Activated T-cell treated with anti-CD3 and anti-CD28 coated beads, Interleukin-2, amount 50 U/mL, for 24 hours (primary cell): ENCODE results near the gene ABCA3.

Experiments
- DNase-seq: peaks from one replicate; pipeline ENCODE4 v3.0.0-alpha.2; 2020
- H3K27ac Mint-ChIP-seq: 2 replicates; pipeline ENCODE4 v1.8.0; 2020; ENCODE audit warnings: mild to moderate bottlenecking, mixed read lengths
- H3K27me3 Mint-ChIP-seq: 2 replicates; pipeline ENCODE4 v1.8.0; 2020; ENCODE audit warnings: mixed read lengths
- H3K36me3 Mint-ChIP-seq: 2 replicates; pipeline ENCODE4 v1.8.0; 2020; ENCODE audit warnings: low read depth, mixed read lengths
- H3K4me1 Mint-ChIP-seq: 2 replicates; pipeline ENCODE4 v1.8.0; 2020; ENCODE audit warnings: low read depth, mixed read lengths
- H3K4me3 Mint-ChIP-seq: 2 replicates; pipeline ENCODE4 v1.8.0; 2020; ENCODE audit warnings: mild to moderate bottlenecking, moderate library complexity, mixed read lengths
- H3K9me3 Mint-ChIP-seq: 2 replicates; pipeline ENCODE4 v1.8.0; 2020; ENCODE audit warnings: mixed read lengths

The ABCA3 gene

GRCh38 chr16:2335286-2335895 is 5.1 kb downstream of the ABCA3 start:
- DNase-seq: no peak
- peaks cover 6% of the 10 kb centered on the region for H3K36me3 Mint-ChIP-seq
- no peaks in the 10 kb centered on the region for H3K9me3 Mint-ChIP-seq
- H3K4me3 Mint-ChIP-seq: no peak overlapping the region
- peaks cover 4% of the 10 kb centered on the region for H3K27me3 Mint-ChIP-seq
- H3K27ac Mint-ChIP-seq: no peak overlapping the region
- H3K4me1 Mint-ChIP-seq: peaks cover 17% of the 10 kb centered on the region

- Mint-ChIP-seq H3K4me3 (no peak overlapping the region), H3K4me1 (peaks cover 8% of the 10 kb centered on the region), H3K9me3 (no peaks in the 10 kb centered on the region), H3K27me3 (no peaks in the 10 kb centered on the region), H3K36me3 (no peaks in the 10 kb centered on the region), H3K27ac (no peak overlapping the region)
- no peak for DNase-seq
Measured at GRCh38 chr16:2333772-2334379, 6.7 kb downstream of the ABCA3 start.

DNA sequence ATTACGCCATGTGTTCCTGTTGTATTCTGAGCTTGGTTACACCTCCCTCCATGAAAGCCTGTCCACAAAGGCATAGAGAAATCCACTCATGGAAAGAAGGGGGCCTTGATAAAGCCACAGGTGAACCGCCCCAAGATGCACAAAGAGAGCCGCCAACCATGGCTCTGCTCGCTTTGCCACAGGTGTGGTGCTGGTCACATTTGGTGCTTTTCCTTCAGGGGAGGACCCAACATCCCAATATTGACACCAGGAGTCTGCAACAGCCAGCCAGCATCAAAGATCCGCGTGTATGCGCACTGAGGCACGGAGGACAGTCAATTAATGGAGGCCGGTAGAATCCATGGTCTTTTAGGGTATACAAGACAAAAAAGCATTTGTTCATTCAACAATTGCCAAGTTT is 7.3 kb downstream of the ABCA3 start:
- no peaks in the 10 kb centered on the region for H3K27me3 Mint-ChIP-seq
- no peaks in the 10 kb centered on the region for H3K9me3 Mint-ChIP-seq
- no peak overlapping the region for H3K27ac Mint-ChIP-seq
- H3K4me1 Mint-ChIP-seq: peaks cover 4% of the 10 kb centered on the region
- H3K4me3 Mint-ChIP-seq: no peak overlapping the region
- no peaks in the 10 kb centered on the region for H3K36me3 Mint-ChIP-seq
- DNase-seq: no peak

- Mint-ChIP-seq H3K27ac (no peak overlapping the region), H3K4me1 (peaks cover 1% of the 10 kb centered on the region), H3K4me3 (no peak overlapping the region), H3K27me3 (no peaks in the 10 kb centered on the region), H3K9me3 (no peaks in the 10 kb centered on the region), H3K36me3 (no peaks in the 10 kb centered on the region)
- no peak for DNase-seq
Measured at GRCh38 chr16:2331931-2332267, 8.6 kb downstream of the ABCA3 start.

- H3K4me3 Mint-ChIP-seq: no peak overlapping the region
- H3K36me3 Mint-ChIP-seq: no peaks in the 10 kb centered on the region
- DNase-seq: no peak
- H3K4me1 Mint-ChIP-seq: peaks cover 1% of the 10 kb centered on the region
- H3K27me3 Mint-ChIP-seq: no peaks in the 10 kb centered on the region
- H3K9me3 Mint-ChIP-seq: no peaks in the 10 kb centered on the region
- no peak overlapping the region for H3K27ac Mint-ChIP-seq
Measured at GRCh38 chr16:2331199-2331930, 9.2 kb downstream of the ABCA3 start.

- H3K27ac Mint-ChIP-seq: no peak overlapping the region
- H3K27me3 Mint-ChIP-seq: no peaks in the 10 kb centered on the region
- no peaks in the 10 kb centered on the region for H3K4me1 Mint-ChIP-seq
- no peak overlapping the region for H3K4me3 Mint-ChIP-seq
- peaks cover 5% of the 10 kb centered on the region for H3K36me3 Mint-ChIP-seq
- DNase-seq: no peak
- no peaks in the 10 kb centered on the region for H3K9me3 Mint-ChIP-seq
Measured at GRCh38 chr16:2329532-2329931, 11.0 kb downstream of the ABCA3 start.

DNA sequence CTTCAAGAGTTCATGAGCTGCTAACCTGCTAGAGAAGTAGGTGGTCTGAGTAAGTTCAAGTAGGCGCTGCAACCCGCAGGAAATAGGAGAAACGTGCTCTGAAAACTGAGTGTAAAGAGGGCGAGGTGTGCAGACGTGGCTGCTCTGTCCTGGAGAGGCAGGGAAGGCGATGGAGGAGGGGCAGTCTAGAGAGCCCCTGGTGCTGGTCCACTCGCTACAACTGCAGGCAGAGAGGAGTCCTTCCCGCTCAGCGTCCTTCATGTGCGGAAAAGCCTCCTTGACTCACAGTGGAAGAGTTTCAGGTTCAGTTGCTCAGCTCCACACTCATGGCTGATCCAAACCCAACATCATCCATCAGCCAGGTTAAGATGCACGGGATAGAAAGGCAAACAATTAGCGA is 12.1 kb downstream of the ABCA3 start:
- no peaks in the 10 kb centered on the region for H3K4me1 Mint-ChIP-seq
- H3K27me3 Mint-ChIP-seq: no peaks in the 10 kb centered on the region
- H3K27ac Mint-ChIP-seq: no peak overlapping the region
- DNase-seq: no peak
- H3K4me3 Mint-ChIP-seq: no peak overlapping the region
- peaks cover 8% of the 10 kb centered on the region for H3K36me3 Mint-ChIP-seq
- no peaks in the 10 kb centered on the region for H3K9me3 Mint-ChIP-seq

- H3K4me3 Mint-ChIP-seq: no peak overlapping the region
- no peak overlapping the region for H3K27ac Mint-ChIP-seq
- H3K9me3 Mint-ChIP-seq: no peaks in the 10 kb centered on the region
- H3K27me3 Mint-ChIP-seq: no peaks in the 10 kb centered on the region
- no peak for DNase-seq
- peaks cover 12% of the 10 kb centered on the region for H3K36me3 Mint-ChIP-seq
- no peaks in the 10 kb centered on the region for H3K4me1 Mint-ChIP-seq
Measured at GRCh38 chr16:2326191-2326590, 14.3 kb downstream of the ABCA3 start.

- H3K36me3 Mint-ChIP-seq: peaks cover 12% of the 10 kb centered on the region
- H3K27ac Mint-ChIP-seq: no peak overlapping the region
- no peaks in the 10 kb centered on the region for H3K9me3 Mint-ChIP-seq
- no peak for DNase-seq
- no peaks in the 10 kb centered on the region for H3K4me1 Mint-ChIP-seq
- no peaks in the 10 kb centered on the region for H3K27me3 Mint-ChIP-seq
- no peak overlapping the region for H3K4me3 Mint-ChIP-seq
Measured at GRCh38 chr16:2325791-2326190, 14.7 kb downstream of the ABCA3 start.

DNA sequence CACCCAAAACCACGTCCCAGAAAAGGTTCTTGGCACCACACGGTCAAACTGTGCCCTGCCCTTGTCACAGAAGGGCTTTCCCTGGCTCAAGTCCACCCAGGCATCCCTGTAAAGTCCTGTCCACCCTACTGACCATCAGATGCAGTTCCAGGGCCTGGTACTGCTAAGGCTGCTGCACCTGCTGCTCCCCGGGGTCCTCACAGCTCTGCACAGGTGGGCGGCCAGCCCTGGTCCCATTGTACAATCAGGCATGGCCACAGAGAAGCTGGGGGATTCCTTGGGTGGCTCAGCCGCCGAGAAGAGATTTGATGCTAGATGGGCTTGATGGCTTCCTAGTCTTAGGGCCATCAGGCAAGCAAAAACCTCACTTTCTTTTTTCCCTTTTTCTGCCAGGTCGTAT is 15.3 kb downstream of the ABCA3 start:
- no peaks in the 10 kb centered on the region for H3K9me3 Mint-ChIP-seq
- no peaks in the 10 kb centered on the region for H3K27me3 Mint-ChIP-seq
- H3K27ac Mint-ChIP-seq: no peak overlapping the region
- no peak overlapping the region for H3K4me3 Mint-ChIP-seq
- no peaks in the 10 kb centered on the region for H3K4me1 Mint-ChIP-seq
- H3K36me3 Mint-ChIP-seq: peaks cover 12% of the 10 kb centered on the region
- DNase-seq: no peak

GRCh38 chr16:2324296-2324859 is 16.1 kb downstream of the ABCA3 start:
- Mint-ChIP-seq H3K4me3 (no peak overlapping the region), H3K27me3 (no peaks in the 10 kb centered on the region), H3K4me1 (no peaks in the 10 kb centered on the region), H3K27ac (no peak overlapping the region), H3K9me3 (no peaks in the 10 kb centered on the region), H3K36me3 (peaks cover 14% of the 10 kb centered on the region)
- DNase-seq: no peak

DNA sequence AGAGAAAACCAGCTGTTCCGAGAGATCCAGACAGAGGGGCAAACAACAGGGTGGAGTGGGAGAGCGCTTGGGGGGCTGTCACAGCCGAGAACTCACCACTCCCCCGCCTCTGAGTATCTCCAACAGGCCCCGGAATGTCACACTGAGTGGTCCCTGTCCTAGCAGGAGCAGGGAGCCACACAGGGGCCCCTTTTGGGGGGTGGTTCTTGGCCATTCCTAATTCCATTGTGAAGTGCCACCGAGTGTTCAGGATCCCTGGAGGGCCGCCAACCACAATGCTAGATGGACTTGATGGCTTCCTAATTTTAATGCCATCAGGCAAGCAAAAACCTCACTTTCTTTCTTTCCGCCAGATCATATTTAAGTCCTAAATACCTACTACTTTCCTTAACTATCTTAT is 16.8 kb downstream of the ABCA3 start:
- H3K4me3 Mint-ChIP-seq: no peak overlapping the region
- peaks cover 14% of the 10 kb centered on the region for H3K36me3 Mint-ChIP-seq
- DNase-seq: no peak
- no peak overlapping the region for H3K27ac Mint-ChIP-seq
- no peaks in the 10 kb centered on the region for H3K27me3 Mint-ChIP-seq
- H3K4me1 Mint-ChIP-seq: no peaks in the 10 kb centered on the region
- no peaks in the 10 kb centered on the region for H3K9me3 Mint-ChIP-seq

GRCh38 chr16:2319606-2320005 is 20.9 kb downstream of the ABCA3 start:
- H3K9me3 Mint-ChIP-seq: no peaks in the 10 kb centered on the region
- H3K27ac Mint-ChIP-seq: no peak overlapping the region
- no peak for DNase-seq
- no peak overlapping the region for H3K4me3 Mint-ChIP-seq
- peaks cover 9% of the 10 kb centered on the region for H3K36me3 Mint-ChIP-seq
- H3K27me3 Mint-ChIP-seq: no peaks in the 10 kb centered on the region
- no peaks in the 10 kb centered on the region for H3K4me1 Mint-ChIP-seq

- peaks cover 6% of the 10 kb centered on the region for H3K36me3 Mint-ChIP-seq
- H3K27me3 Mint-ChIP-seq: no peaks in the 10 kb centered on the region
- H3K4me3 Mint-ChIP-seq: no peak overlapping the region
- no peak for DNase-seq
- H3K4me1 Mint-ChIP-seq: no peaks in the 10 kb centered on the region
- no peak overlapping the region for H3K27ac Mint-ChIP-seq
- no peaks in the 10 kb centered on the region for H3K9me3 Mint-ChIP-seq
Measured at GRCh38 chr16:2317231-2318020, 23.1 kb downstream of the ABCA3 start.
